HEK293T (cell line): Measurements from ENCODE around the gene GRIN2C.

Experiments used
- CTCF ChIA-PET: fragments of 350-600 bp; formaldehyde crosslinking; extraction: SDS; loops from one replicate; lab custom pipeline; 2021; ENCODE audit warnings: antibody characterized with exemption, inconsistent platforms; lab: Yijun Ruan, JAX
- POLR2A ChIA-PET: fragments of 350-600 bp; formaldehyde crosslinking; extraction: SDS; loops from one replicate; lab custom pipeline; 2020; ENCODE audit warnings: antibody characterized with exemption, inconsistent platforms; lab: Yijun Ruan, JAX
- DNase-seq: peaks from one replicate; pipeline ENCODE4 v3.0.0; 2012; ENCODE audit warnings: mixed read lengths; ENCODE audit errors: extremely low spot score
- ARNT ChIP-seq: fragments of 450-650 bp; IDR thresholded peaks from 2 replicates; pipeline ENCODE4 v1.6.1; 2017; ENCODE audit warnings: mild to moderate bottlenecking
- BHLHE40 ChIP-seq: fragments of 450-650 bp; IDR thresholded peaks from 2 replicates; pipeline ENCODE4 v1.6.1; 2016; ENCODE audit warnings: mild to moderate bottlenecking, moderate library complexity, borderline replicate concordance
- CTBP1 ChIP-seq: fragments of 450-650 bp; IDR thresholded peaks from 2 replicates; pipeline ENCODE4 v1.6.1; 2016; ENCODE audit warnings: borderline replicate concordance
- ELF4 ChIP-seq: fragments of 450-650 bp; IDR thresholded peaks from 2 replicates; pipeline ENCODE4 v1.6.1; 2017; ENCODE audit warnings: antibody characterized with exemption
- FOXA1 ChIP-seq: fragments of 450-650 bp; IDR thresholded peaks from 2 replicates; pipeline ENCODE4 v1.6.1; 2016; ENCODE audit warnings: mild to moderate bottlenecking
- FOXK2 ChIP-seq: fragments of 450-650 bp; IDR thresholded peaks from 2 replicates; pipeline ENCODE4 v1.6.1; 2016; ENCODE audit warnings: mild to moderate bottlenecking
- FOXM1 ChIP-seq: fragments of 450-650 bp; IDR thresholded peaks from 2 replicates; pipeline ENCODE4 v1.6.1; 2017; ENCODE audit warnings: mild to moderate bottlenecking, borderline replicate concordance
- HDGF ChIP-seq: fragments of 450-650 bp; IDR thresholded peaks from 2 replicates; pipeline ENCODE4 v1.6.1; 2017; ENCODE audit warnings: antibody characterized with exemption, borderline replicate concordance
- L3MBTL2 ChIP-seq: fragments of 450-650 bp; conservative IDR thresholded peaks from 2 replicates; pipeline ENCODE4 v1.6.1; 2016; ENCODE audit warnings: mild to moderate bottlenecking
- LEF1 ChIP-seq: fragments of 450-650 bp; IDR thresholded peaks from 2 replicates; pipeline ENCODE4 v1.6.1; 2017; ENCODE audit warnings: mild to moderate bottlenecking, borderline replicate concordance
- NFRKB ChIP-seq: fragments of 450-650 bp; IDR thresholded peaks from 2 replicates; pipeline ENCODE4 v1.6.1; 2016; ENCODE audit warnings: mild to moderate bottlenecking, moderate library complexity
- PKNOX1 ChIP-seq: fragments of 450-650 bp; IDR thresholded peaks from 2 replicates; pipeline ENCODE4 v1.6.1; 2016
- SP1 ChIP-seq: fragments of 450-650 bp; IDR thresholded peaks from 2 replicates; pipeline ENCODE4 v1.6.1; 2017
- SUZ12 ChIP-seq: fragments of 450-650 bp; IDR thresholded peaks from 2 replicates; pipeline ENCODE4 v1.6.1; 2016; ENCODE audit warnings: mild to moderate bottlenecking
- TARDBP ChIP-seq: fragments of 450-650 bp; IDR thresholded peaks from 2 replicates; pipeline ENCODE4 v1.6.1; 2016
- ZNF384 ChIP-seq: fragments of 450-650 bp; IDR thresholded peaks from 2 replicates; pipeline ENCODE4 v1.6.1; 2016

The GRIN2C gene

GRCh38 chr17:74863420-74864296 lies 4.0 kb upstream of the GRIN2C start:
- CTCF ChIA-PET = interaction anchor here (0.7 to 3.0 kb wide), 9 partner anchors 8 to 207 kb away, joined by 3 to 27 read pairs (median 6); partner anchors contain the start of gene FDXR
- no peak for DNase-seq
- TF ChIP-seq CTBP1 (no peak), ARNT (no peak)
- POLR2A ChIA-PET = interaction anchor here (1.0 to 1.8 kb wide), 4 partner anchors 8 to 87 kb away, joined by 5 to 8 read pairs (median 6); partner anchors contain the start of genes FDXR and NAT9

- no peak for DNase-seq
- POLR2A ChIA-PET = interaction anchor here (1.0 to 3.0 kb wide), 6 partner anchors 8 to 86 kb away, joined by 5 to 19 read pairs (median 6); partner anchors contain the start of genes FDXR and NAT9
- CTCF ChIA-PET = interaction anchor here (0.8 to 3.0 kb wide), 19 partner anchors 9 to 206 kb away, joined by 3 to 27 read pairs (median 6); partner anchors contain the start of genes FDXR and NAT9
- TF ChIP-seq PKNOX1 (no peak), ARNT (no peak), HDGF (no peak), L3MBTL2 (no peak), LEF1 (no peak), SUZ12 (no peak), SP1 (no peak), ELF4 (no peak), NFRKB (no peak), FOXK2 (no peak), BHLHE40 (no peak), ZNF384 (no peak), FOXM1 (no peak), TARDBP (no peak), CTBP1 (no peak), FOXA1 (no peak)
Observed at GRCh38 chr17:74862919-74863318, 3.2 kb upstream of the GRIN2C start.

- no peak for TF ChIP-seq FOXA1
- no peak for TF ChIP-seq CTBP1
- no peak for TF ChIP-seq PKNOX1
- TF ChIP-seq TARDBP = no peak
- no peak for TF ChIP-seq HDGF
- no peak for TF ChIP-seq FOXK2
- no peak for TF ChIP-seq LEF1
- POLR2A ChIA-PET = interaction anchor here (1.0 to 3.0 kb wide), 5 partner anchors 9 to 86 kb away, joined by 5 to 19 read pairs (median 8); partner anchors contain the start of genes FDXR and NAT9
- CTCF ChIA-PET = interaction anchor here (0.7 to 3.0 kb wide), 21 partner anchors 9 to 414 kb away, joined by 3 to 27 read pairs (median 6); partner anchors contain the start of genes FDXR and NAT9
- DNase-seq = peak; percentile 75
Observed at GRCh38 chr17:74862108-74862901, 2.6 kb upstream of the GRIN2C start.

DNA sequence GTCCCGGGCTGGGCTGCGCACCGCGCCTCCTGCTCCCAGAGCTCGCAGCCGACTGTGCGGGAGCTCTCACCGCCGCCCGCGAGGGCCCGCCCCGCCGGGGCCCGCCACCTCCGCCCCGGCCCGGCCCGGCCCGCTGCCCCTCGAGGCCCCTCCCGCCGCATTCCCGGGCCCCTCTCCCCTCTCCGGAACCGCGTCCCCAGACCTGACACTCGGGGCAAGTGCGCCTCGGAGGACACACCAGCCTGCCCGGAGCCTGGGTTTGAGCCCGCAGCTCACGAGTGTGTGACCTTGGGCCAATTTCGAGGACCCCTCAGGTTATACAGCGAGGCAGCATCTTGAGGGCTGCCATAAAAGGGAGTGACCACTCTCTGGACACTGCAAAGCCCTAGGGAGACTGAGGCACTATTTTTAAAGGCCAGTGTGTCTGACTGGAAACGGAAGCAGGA lies 2.0 kb upstream of the GRIN2C start:
- TF ChIP-seq SP1 (no peak), FOXK2 (no peak), NFRKB (no peak), PKNOX1 (no peak)
- DNase-seq = no peak
- CTCF ChIA-PET = interaction anchor here (0.7 to 3.0 kb wide), 18 partner anchors 9 to 415 kb away, joined by 3 to 27 read pairs (median 6); partner anchors contain the start of genes FDXR and NAT9
- POLR2A ChIA-PET = interaction anchor here (1.0 to 3.0 kb wide), 4 partner anchors 9 to 19 kb away, joined by 5 to 19 read pairs (median 8); partner anchors contain the start of gene FDXR

- POLR2A ChIA-PET = interaction anchor here (1.7 to 3.0 kb wide), 2 partner anchors 8 to 12 kb away, joined by 12 to 19 read pairs; partner anchors contain the start of gene FDXR
- DNase-seq = no peak
- CTCF ChIA-PET = interaction anchor here (0.7 to 3.0 kb wide), 8 partner anchors 8 to 116 kb away, joined by 3 to 27 read pairs (median 16); partner anchors contain the start of gene FDXR
- no peak for TF ChIP-seq HDGF
- TF ChIP-seq SP1 = no peak
- no peak for TF ChIP-seq FOXK2
- TF ChIP-seq ELF4 = no peak
- TF ChIP-seq FOXM1 = no peak
- no peak for TF ChIP-seq BHLHE40
- TF ChIP-seq PKNOX1 = no peak
- no peak for TF ChIP-seq LEF1
- no peak for TF ChIP-seq NFRKB
- no peak for TF ChIP-seq ZNF384
Observed at GRCh38 chr17:74860872-74861661, 1.4 kb upstream of the GRIN2C start.
